Measurements from ENCODE around the gene FAM216A. TPM values are rescaled to one million over a fixed set of nuclear protein-coding genes. Genes with fewer than 3 reads are reported as not detected.
"Not testable (repeated sequence)": the region's sequence is repeated elsewhere in the genome, so short reads cannot be mapped to it uniquely, and the experiment has no call there.

The FAM216A gene, protein sequence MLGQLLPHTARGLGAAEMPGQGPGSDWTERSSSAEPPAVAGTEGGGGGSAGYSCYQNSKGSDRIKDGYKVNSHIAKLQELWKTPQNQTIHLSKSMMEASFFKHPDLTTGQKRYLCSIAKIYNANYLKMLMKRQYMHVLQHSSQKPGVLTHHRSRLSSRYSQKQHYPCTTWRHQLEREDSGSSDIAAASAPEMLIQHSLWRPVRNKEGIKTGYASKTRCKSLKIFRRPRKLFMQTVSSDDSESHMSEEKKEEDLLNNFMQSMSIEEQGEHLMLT
- 10 to 100 TPM; 16.3 to 18.1 (median 17.1) TPM for polyA plus RNA-seq (ENCODE audit: insufficient read length in 3 of 3)
- long read RNA-seq, donor 1, partial matches to known transcripts: 174 of 186 reads
- long read RNA-seq, donor 1, other reads (novel, unspliced or antisense): 10 of 186 reads
- long read RNA-seq, donor 2, transcript FAM216A-201 (7 exons, 1,582 nt): major isoform, 5 of 206 reads
- long read RNA-seq, donor 2, partial matches to known transcripts: 114 of 206 reads
- long read RNA-seq, donor 2, other reads (novel, unspliced or antisense): 85 of 206 reads
- long read RNA-seq, donor 3, transcript FAM216A-201 (7 exons, 1,582 nt): major isoform, 7 of 308 reads
- long read RNA-seq, donor 3, partial matches to known transcripts: 149 of 308 reads
- long read RNA-seq, donor 3, other reads (novel, unspliced or antisense): 152 of 308 reads
- long read RNA-seq, donor 4, transcript FAM216A-201 (7 exons, 1,582 nt): major isoform, 5 of 240 reads
- long read RNA-seq, donor 4, partial matches to known transcripts: 140 of 240 reads
- long read RNA-seq, donor 4, other reads (novel, unspliced or antisense): 92 of 240 reads
- long read RNA-seq, donor 5: 0 reads
- long read RNA-seq, donor 6, partial matches to known transcripts: 77 of 204 reads
- long read RNA-seq, donor 6, other reads (novel, unspliced or antisense): 121 of 204 reads
- long read RNA-seq, donor 7, transcript FAM216A-201 (7 exons, 1,582 nt): major isoform, 5 of 305 reads
- long read RNA-seq, donor 7, partial matches to known transcripts: 260 of 305 reads
- long read RNA-seq, donor 7, other reads (novel, unspliced or antisense): 39 of 305 reads
- long read RNA-seq, donor 8, transcript FAM216A-204 (2 exons, 1,384 nt): major isoform, 6 of 12 reads
- long read RNA-seq, donor 8, partial matches to known transcripts: 0 of 12 reads
- long read RNA-seq, donor 8, other reads (novel, unspliced or antisense): 0 of 12 reads
- long read RNA-seq, donor 9, transcript FAM216A-201 (7 exons, 1,582 nt): major isoform, 5 of 180 reads
- long read RNA-seq, donor 9, partial matches to known transcripts: 74 of 180 reads
- long read RNA-seq, donor 9, other reads (novel, unspliced or antisense): 101 of 180 reads
- long read RNA-seq, donor 10, transcript FAM216A-201 (7 exons, 1,582 nt): major isoform, 5 of 205 reads
- long read RNA-seq, donor 10, partial matches to known transcripts: 198 of 205 reads
- long read RNA-seq, donor 10, other reads (novel, unspliced or antisense): 0 of 205 reads
- long read RNA-seq, donor 11, transcript FAM216A-201 (7 exons, 1,582 nt): major isoform, 5 of 5 reads
- long read RNA-seq, donor 11, partial matches to known transcripts: 0 of 5 reads
- long read RNA-seq, donor 11, other reads (novel, unspliced or antisense): 0 of 5 reads
- long read RNA-seq, donor 12, partial matches to known transcripts: 183 of 191 reads
- long read RNA-seq, donor 12, other reads (novel, unspliced or antisense): 6 of 191 reads
- long read RNA-seq, donor 13: 0 reads
- long read RNA-seq, donor 14, transcript FAM216A-201 (7 exons, 1,582 nt): major isoform, 6 of 293 reads
- long read RNA-seq, donor 14, partial matches to known transcripts: 149 of 293 reads
- long read RNA-seq, donor 14, other reads (novel, unspliced or antisense): 136 of 293 reads
- long read RNA-seq, donor 15, partial matches to known transcripts: 0 of 2 reads
- long read RNA-seq, donor 15, other reads (novel, unspliced or antisense): 0 of 2 reads
- long read RNA-seq, donor 16, partial matches to known transcripts: 421 of 493 reads
- long read RNA-seq, donor 16, other reads (novel, unspliced or antisense): 67 of 493 reads

GRCh38 chr12:110468214-110469048 lies at the start of gene FAM216A, which contains the start of gene GPN3:
Gene FAM216A, plus strand, starts transcription at chr12:110468845. Its CDS starts 31 bp downstream, at chr12:110468876.
Gene GPN3, minus strand, starts transcription at chr12:110468257. Its CDS starts 54 bp downstream, at chr12:110468203.
- peak; percentile 95 to 99 (median 97) for DNase-seq (ENCODE audit: extremely low read depth in 1 of 11, low read depth in 9 of 11, low spot score in 4 of 11)

DNA sequence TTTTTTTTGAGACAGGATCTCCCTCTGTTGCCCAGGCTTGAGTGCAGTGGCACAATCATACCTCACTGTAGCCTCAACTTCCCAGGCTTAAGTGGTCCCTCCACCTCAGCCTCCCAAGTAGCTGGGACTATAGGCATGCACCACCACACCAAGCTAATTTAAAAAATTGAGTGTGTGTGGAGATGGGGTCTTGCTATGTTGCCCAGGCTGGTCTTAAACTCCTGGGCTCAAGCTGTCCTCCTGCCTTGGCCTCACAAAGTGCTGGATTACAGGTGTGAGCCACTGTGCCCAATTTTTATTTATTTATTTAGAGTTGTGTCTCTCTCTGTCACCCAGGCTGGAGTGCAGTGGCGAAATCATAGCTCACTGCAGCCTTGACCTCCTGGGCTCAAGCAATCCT lies 48.0 kb upstream of the FAM216A start:
- DNase-seq (ENCODE audit: extremely low read depth in 1 of 11, low read depth in 9 of 11, low spot score in 4 of 11): not testable (repeated sequence)

DNA sequence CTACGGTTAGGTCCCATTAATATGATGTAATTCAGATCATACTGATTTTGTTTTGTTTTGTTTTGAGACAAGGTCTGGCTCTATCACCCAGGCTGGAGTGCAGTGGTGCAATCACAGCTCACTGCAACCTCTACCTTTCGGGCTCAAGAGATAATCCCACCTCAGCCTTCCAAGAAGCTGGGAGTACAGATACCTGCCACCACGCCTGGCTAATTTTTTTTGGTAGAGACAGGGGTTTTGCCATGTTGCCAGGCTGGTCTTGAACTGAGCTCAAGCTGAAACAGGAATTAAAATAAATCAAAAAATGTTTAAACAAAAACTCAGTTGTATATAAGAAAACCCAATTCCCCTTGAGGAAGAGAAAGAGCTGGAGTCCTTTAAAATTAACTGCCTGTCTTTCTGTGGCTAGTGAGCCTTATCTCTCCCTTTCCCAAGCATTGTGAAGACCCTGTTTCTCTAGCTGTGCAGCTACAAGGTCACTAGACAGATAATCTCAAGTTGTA lies 47.4 kb upstream of the FAM216A start:
- no peak for DNase-seq (ENCODE audit: extremely low read depth in 1 of 11, low read depth in 9 of 11, low spot score in 4 of 11)

- DNase-seq (ENCODE audit: extremely low read depth in 1 of 11, low read depth in 9 of 11, low spot score in 4 of 11): no peak
Measured at GRCh38 chr12:110421701-110422100, 46.9 kb upstream of the FAM216A start.

DNA sequence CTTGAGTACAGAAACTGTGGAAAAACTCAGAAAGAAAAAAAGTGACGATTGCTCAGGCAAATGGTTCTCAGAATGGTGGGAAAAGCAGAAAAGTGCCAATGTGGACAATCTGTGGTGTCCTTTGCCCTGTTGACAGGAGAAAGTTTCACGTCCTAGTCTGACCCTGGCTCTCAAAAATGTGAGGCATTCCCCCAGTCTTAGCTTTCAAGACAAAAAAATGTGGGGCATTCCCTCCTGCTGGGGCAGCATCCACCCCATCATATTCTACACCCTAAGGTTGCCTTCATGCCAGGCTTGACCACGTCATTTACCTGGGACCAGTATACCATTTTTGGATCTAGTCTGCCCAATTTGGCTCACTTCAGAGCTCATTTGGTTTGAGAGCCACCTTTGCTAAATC lies 44.4 kb upstream of the FAM216A start:
- no peak for DNase-seq (ENCODE audit: extremely low read depth in 1 of 11, low read depth in 9 of 11, low spot score in 4 of 11)

GRCh38 chr12:110426406-110426805 lies 42.2 kb upstream of the FAM216A start:
- no peak for DNase-seq (ENCODE audit: extremely low read depth in 1 of 11, low read depth in 9 of 11, low spot score in 4 of 11)

DNA sequence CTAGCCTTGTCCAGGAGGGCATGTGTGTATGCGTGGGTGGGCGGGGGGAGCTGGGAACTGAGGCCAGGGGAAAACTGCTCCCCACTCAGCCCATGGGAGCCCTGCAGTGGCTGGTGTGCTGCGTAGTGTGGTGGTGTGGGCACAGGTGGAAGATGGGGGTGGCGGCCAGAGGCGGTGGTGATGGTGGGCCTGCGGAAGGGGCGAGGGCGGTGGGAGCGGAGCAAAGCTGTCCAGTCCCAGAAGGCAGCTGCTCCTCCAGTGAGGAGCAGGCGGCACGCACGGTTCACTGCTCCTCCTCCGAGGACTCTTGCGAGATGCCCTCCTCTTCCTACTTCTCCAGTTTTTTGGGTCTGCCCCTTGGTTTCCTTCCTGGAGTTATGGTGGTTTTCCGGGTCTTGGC lies 39.0 kb upstream of the FAM216A start:
- not testable (repeated sequence) for DNase-seq (ENCODE audit: extremely low read depth in 1 of 11, low read depth in 9 of 11, low spot score in 4 of 11)

DNA sequence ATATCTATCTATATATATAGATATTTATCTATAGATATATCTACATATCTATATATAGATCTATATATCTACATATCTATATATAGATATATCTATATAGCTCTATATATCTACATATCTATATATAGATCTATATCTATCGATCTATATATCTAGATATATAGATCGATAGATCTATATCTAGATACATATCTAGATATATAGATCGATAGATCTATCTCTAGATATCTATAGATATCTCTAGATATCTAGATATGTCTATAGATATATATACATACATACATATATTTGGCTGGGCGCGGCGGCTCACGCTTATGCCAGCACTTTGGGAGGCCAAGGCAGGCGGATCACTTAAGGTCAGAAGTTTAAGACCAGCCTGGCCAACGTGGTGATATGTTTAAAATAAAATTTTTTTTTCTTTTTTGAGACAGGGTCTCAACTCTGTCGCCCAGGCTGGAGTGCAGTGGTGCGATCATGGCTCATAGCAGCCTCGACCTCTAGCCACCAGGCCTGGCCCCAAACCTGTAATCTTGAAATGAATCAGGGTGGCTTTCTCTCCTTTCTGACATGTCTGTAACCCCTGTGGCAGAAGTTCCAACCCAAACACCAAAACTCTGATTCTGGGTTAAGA lies 36.6 kb upstream of the FAM216A start:
- DNase-seq (ENCODE audit: extremely low read depth in 1 of 11, low read depth in 9 of 11, low spot score in 4 of 11): no peak

DNA sequence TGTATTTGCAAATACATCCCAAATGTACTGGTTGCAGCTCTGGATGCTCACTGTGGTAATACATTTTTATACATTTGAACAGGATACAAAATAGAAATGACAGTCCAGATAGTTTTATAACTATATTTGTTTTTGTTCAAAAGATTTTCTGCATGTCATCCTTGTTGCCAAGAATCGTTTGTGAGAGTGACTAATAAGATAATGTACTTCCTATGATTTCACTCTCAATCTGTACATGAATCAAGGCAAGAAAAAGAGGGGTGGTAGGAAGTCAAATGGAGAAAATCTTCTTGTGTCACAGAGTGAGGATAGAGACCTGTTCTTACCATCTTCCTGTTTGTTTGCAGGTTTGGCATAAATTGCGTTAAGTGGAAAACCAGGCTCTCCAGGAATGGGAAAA lies 32.4 kb upstream of the FAM216A start:
- DNase-seq (ENCODE audit: extremely low read depth in 1 of 11, low read depth in 9 of 11, low spot score in 4 of 11): no peak

DNA sequence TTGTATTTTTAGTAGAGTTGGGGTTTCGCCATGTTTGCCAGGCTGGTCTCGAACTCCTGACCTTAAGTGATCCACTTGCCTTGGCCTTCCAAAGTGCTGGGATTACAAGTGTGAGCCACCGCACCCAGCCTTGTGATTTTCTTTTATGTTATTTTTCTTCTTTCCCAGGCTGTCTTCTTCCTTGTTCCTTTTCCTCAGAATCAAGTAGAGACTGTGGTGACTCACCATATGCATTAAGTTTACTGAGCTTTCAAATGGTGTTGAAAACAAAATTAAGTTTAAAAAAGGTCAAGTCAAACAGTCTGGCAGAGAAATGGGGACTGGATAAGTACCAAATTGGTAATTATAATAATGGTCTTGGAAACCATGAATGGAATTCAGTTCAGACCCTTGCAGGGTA lies 24.2 kb upstream of the FAM216A start:
- no peak for DNase-seq (ENCODE audit: extremely low read depth in 1 of 11, low read depth in 9 of 11, low spot score in 4 of 11)

DNA sequence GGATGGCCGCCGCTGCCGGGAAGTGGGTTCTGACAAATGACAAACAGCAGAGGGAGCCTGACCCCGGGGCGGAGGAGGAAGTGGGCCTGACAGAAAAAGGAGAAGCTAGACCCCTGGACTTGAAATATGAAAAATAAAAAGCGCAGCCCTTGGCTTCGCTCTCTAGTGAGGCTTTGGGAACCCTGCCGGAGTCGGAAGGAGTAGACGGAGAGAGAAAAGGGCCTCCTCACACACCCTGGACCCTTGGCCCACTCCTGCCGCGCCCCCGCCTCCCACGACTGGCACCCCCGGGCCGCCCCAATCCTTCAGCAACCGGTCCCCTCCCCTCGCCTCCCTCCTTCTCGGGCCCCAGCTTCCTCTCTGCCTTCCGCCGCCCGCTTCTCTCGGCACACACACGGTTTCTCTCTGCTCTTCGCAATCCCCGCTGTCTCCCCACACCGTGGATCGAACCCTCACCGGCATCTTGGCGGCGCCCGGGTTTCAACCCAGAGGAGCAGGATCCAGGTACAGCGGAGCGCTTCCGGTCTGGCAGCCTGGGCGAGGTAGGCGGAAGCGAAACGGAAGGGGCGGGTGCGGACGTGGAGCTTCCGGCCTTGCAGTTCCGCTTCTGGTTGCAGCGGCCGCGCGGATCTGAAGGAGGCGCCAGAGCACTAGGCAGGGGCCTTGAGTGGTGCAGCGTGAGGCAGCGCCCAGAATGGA lies 18.7 kb upstream of the FAM216A start, which contains the start of gene ARPC3:
Gene ARPC3 (minus strand): TSS at position 539 of the 699 bp plus-strand sequence. CDS start 77 bp downstream, at position 462.
- peak; percentile 81 to 95 (median 91) for DNase-seq (ENCODE audit: extremely low read depth in 1 of 11, low read depth in 9 of 11, low spot score in 4 of 11)

DNA sequence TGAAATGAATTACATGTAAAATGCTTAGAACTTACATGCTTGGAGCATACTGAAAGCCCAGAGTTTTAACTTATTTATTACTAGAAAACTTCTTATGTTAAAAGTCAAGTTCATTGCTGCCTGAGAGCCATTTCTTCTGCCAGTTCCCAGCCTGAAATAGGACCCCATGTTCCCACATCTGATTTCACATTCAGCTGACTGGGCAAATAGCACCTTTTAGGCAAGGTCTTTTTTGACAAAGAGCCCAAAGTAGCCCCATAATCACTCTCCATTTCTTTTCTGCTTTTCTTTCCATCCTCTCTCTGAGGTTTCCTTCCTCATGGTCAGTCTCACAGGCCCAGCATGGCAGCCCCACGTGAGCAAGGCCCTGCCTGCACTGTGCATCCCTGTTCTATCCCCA lies 17.4 kb upstream of the FAM216A start:
- no peak for DNase-seq (ENCODE audit: extremely low read depth in 1 of 11, low read depth in 9 of 11, low spot score in 4 of 11)

DNA sequence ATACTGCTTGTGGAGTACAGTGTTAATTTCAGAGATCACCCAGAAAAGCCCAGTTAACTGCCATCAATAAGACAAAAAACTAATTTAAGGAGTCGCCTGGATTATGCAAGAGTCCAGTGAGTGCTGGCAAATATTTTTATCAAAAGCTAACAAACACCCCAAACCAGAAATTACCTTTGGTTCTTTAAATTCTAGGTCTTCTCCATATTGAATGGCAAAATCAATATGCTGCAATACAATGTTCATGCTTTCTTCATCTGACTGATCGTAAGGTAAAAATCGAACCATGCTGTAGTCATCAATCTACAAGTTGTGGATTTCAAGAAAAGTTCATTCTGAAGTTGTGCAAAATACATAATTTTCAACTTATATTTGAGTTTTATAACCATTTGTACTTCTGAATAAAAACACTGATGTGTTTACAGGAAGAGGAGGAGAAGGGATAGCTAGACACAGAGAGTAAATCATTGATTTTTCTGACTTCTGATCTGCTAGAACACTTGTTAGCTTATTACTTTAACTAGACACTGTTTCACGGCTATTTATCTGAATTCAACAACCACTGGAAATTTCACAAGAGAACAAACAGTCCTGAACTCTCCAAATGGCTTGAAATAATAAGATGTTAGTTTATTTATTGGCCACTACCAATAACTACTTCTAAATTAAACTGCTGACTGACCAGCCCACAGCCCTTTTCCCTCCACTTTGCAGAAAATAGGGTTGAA lies 14.9 kb upstream of the FAM216A start:
- no peak for DNase-seq (ENCODE audit: extremely low read depth in 1 of 11, low read depth in 9 of 11, low spot score in 4 of 11)

DNA sequence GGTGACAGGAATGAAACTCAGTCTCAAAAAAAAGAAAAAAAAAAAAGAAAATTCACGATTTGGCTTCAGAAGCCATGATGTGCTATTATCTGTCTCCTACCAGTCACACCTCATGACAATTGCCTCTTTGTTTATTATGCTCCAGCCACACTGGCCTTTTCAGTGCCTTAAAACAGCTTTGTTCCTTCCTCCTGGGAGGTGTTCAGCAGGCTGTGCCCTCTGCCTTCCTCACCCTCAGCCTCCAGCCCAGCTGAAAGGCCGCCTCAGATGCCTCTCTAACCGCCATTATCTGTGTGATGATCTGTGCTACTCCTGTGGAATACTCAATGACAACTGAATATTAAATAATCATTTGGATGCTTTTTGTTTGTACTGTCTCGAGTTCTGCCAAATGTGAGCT lies 9.9 kb upstream of the FAM216A start:
- no peak for DNase-seq (ENCODE audit: extremely low read depth in 1 of 11, low read depth in 9 of 11, low spot score in 4 of 11)

DNA sequence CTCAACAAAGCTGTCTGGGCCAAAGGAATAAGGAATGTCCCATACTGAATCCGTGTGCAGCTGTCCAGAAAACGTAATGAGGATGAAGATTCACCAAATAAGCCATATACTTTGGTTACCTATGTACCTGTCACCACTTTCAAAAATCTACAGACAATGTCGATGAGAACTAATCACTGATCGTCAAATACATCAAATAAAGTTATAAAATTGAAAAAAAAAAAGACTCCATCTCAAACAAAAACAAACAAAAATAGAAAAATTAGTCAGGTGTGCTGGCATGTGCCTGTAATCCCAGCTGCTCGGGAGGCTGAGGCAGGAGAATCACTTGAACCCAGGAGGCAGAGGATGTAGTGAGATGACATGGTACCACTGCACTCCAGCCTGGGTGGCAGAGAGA lies 7.5 kb upstream of the FAM216A start:
- not testable (repeated sequence) for DNase-seq (ENCODE audit: extremely low read depth in 1 of 11, low read depth in 9 of 11, low spot score in 4 of 11)
